ENCODE measurements around the gene NINJ2.

The NINJ2 gene

DNA sequence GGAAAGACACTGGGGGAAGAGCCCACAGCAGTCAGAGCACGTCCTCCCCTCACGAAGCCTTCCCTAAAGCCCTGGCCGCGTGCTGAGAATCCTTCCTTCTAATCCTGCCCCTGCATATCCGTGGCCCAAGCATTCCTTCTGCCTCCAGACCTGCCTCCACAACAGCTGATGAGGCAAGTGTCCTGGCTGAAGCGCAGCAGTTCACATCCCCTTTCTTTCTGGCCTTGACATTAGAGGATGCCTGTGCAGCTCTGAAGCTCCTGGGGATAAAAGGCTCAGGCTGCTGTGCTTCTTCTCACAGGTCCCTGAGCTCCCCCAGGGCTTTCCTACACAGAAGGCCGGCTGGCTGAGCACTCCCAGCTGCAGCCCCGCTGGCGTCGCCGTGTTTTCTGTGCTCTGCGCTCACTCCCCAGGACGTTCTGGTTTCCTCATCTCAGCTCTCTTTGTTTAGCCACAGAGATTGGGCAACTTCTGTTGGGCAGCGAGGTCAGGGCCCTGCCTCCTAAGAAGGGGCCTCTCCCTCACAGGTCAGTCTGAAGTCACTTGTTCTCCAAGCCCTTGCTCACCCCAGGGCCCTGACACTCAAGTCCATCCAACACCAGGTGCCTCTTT lies 45.8 kb downstream of the NINJ2 start:
- TF ChIP-seq, protein P1, sequence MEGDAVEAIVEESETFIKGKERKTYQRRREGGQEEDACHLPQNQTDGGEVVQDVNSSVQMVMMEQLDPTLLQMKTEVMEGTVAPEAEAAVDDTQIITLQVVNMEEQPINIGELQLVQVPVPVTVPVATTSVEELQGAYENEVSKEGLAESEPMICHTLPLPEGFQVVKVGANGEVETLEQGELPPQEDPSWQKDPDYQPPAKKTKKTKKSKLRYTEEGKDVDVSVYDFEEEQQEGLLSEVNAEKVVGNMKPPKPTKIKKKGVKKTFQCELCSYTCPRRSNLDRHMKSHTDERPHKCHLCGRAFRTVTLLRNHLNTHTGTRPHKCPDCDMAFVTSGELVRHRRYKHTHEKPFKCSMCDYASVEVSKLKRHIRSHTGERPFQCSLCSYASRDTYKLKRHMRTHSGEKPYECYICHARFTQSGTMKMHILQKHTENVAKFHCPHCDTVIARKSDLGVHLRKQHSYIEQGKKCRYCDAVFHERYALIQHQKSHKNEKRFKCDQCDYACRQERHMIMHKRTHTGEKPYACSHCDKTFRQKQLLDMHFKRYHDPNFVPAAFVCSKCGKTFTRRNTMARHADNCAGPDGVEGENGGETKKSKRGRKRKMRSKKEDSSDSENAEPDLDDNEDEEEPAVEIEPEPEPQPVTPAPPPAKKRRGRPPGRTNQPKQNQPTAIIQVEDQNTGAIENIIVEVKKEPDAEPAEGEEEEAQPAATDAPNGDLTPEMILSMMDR (IDR thresholded peaks at IDR 0.05; ENCODE audit: low read depth, low read length), result no peak
- DNase-seq (ENCODE audit: extremely low read depth, low read depth), result no peak

DNA sequence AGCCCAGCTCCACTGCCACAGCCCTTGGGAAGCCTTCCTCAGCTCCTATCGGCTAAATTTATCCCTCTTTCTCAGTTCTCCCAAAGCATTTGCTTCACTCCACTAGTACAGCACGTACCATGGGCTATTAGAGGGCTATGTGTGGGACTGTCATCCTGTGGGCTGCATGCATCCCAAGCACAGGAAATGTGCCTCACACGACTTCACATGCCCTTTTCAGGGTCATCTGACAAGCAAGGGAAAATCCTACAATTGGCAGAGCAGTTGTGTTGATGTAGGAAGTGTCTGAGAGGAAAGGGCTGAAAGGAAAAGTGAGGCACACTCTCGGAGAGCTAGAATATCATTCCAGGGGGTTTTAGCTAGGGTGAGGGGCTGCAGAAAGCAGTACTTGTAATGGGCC lies 47.6 kb downstream of the NINJ2 start:
- TF ChIP-seq, protein P1 (IDR thresholded peaks at IDR 0.05; ENCODE audit: low read depth, low read length), result no peak
- DNase-seq (ENCODE audit: extremely low read depth, low read depth), result no peak

GRCh38 chr12:614411-614970 lies 48.8 kb downstream of the NINJ2 start:
- no peak for DNase-seq (ENCODE audit: extremely low read depth, low read depth)
- TF ChIP-seq, protein P1 (IDR thresholded peaks at IDR 0.05; ENCODE audit: low read depth, low read length), result no peak; the same call in 1 of the 2 replicates

DNA sequence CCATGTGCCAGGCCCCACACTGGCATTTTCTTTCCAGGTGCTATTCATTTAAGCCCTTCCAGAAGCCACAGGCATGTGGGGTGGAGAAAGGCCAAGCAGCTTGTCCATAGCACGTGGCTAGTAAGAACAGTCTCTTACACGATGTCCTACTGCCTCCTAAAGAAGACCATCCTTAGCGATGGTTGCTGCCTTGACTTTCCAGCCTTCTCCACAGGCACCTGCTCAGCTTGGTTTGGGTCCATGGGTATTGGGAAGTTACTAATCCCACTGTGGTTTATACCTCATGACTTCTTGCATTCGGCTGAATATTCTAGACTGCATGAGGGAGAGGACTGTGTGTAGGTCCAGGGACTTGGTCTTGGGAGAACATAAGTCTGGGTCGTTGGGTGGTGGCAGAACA lies 49.2 kb downstream of the NINJ2 start:
- DNase-seq (ENCODE audit: extremely low read depth, low read depth), result no peak
- TF ChIP-seq, protein P1 (IDR thresholded peaks at IDR 0.05; ENCODE audit: low read depth, low read length), result no peak

DNA sequence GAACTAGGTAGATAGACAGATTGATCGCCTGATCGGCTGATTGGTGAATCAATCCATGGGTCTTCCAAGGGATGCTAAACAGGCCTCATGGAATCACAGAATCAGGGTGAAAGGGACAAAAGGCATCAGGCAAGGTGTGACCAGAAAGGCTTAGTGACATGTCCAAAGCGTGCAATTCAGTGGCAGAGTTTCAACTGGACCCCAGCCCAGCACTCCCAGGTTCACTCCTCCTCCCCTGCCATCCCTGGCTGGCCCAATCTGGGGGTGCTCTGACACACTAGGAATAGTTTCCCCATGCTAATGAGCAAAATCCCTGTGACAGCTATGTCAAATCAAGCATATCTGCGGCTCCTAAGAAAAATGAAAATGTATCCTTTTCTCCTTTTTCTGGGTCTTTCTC lies 50.4 kb downstream of the NINJ2 start:
- TF ChIP-seq, protein P1 (IDR thresholded peaks at IDR 0.05; ENCODE audit: low read depth, low read length), result no peak
- no peak for DNase-seq (ENCODE audit: extremely low read depth, low read depth)

GRCh38 chr12:612293-612692 lies 51.0 kb downstream of the NINJ2 start:
- TF ChIP-seq, protein P1 (IDR thresholded peaks at IDR 0.05; ENCODE audit: low read depth, low read length), result no peak
- DNase-seq (ENCODE audit: extremely low read depth, low read depth), result no peak

DNA sequence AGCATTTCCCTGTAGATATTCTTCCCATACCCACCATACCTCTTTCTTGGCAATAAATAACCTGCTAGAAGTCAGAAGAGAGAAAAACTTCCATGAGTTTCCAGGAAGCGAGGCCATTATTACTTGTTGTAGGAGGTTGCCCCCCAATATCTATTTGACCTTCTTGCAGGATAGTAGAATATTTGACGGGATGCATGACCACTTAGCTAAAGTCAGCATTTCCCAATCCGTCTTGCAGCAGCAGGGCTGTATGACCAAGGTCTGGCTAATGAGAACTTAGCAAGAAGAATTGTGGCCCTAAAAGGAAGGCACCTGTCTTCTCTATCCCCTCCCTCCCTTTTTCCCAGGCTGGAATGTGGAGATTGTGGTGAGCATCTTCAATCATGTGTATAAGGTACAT lies 51.5 kb downstream of the NINJ2 start:
- TF ChIP-seq, protein P1 (IDR thresholded peaks at IDR 0.05; ENCODE audit: low read depth, low read length), result no peak
- no peak for DNase-seq (ENCODE audit: extremely low read depth, low read depth)

All from AG09319 (cell line).